ENCODE results near the gene NCR3LG1. TPM values are rescaled to one million over a fixed set of nuclear protein-coding genes. Genes with fewer than 3 reads are reported as not detected.

NCR3LG1 gene
- total RNA-seq, 1 donor from 2014 or later, result 0.21 TPM

DNA sequence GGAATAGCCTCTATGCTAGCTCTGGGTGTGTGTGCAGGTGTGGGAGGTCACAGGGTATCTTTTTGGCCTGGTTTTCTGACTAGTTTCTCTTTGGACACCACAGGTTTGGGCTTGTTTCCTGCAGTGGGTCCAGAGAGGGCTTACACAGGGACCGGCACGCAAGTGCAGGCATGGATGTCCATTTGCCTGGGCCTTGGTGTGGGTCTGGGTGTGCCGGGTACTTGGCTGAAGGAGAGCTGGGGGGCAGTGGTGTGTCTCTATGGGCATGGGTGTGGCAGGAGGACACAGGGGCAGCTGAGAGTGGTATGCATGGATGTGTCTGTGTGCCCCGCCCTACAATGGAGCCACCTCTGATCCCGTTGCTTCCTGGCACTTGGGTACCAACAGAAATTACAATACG, 44.4 kb downstream of the NCR3LG1 start:
- intact Hi-C loops (cut with DNase I), result no loop called here
- no peaks in the 10 kb centered on the region for H3K36me3 ChIP-seq
- H3K4me1 ChIP-seq, result no peaks in the 10 kb centered on the region
- no peaks in the 10 kb centered on the region for H3K9me3 ChIP-seq
- no peak for DNase-seq (ENCODE audit: low spot score in 2 of 2)
- TF ChIP-seq, protein P1, sequence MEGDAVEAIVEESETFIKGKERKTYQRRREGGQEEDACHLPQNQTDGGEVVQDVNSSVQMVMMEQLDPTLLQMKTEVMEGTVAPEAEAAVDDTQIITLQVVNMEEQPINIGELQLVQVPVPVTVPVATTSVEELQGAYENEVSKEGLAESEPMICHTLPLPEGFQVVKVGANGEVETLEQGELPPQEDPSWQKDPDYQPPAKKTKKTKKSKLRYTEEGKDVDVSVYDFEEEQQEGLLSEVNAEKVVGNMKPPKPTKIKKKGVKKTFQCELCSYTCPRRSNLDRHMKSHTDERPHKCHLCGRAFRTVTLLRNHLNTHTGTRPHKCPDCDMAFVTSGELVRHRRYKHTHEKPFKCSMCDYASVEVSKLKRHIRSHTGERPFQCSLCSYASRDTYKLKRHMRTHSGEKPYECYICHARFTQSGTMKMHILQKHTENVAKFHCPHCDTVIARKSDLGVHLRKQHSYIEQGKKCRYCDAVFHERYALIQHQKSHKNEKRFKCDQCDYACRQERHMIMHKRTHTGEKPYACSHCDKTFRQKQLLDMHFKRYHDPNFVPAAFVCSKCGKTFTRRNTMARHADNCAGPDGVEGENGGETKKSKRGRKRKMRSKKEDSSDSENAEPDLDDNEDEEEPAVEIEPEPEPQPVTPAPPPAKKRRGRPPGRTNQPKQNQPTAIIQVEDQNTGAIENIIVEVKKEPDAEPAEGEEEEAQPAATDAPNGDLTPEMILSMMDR (IDR thresholded peaks at IDR 0.05), result no peak
- H3K27me3 ChIP-seq, result no peaks in the 10 kb centered on the region
- no peak overlapping the region for H3K27ac ChIP-seq
- no peak overlapping the region for H3K4me3 ChIP-seq

DNA sequence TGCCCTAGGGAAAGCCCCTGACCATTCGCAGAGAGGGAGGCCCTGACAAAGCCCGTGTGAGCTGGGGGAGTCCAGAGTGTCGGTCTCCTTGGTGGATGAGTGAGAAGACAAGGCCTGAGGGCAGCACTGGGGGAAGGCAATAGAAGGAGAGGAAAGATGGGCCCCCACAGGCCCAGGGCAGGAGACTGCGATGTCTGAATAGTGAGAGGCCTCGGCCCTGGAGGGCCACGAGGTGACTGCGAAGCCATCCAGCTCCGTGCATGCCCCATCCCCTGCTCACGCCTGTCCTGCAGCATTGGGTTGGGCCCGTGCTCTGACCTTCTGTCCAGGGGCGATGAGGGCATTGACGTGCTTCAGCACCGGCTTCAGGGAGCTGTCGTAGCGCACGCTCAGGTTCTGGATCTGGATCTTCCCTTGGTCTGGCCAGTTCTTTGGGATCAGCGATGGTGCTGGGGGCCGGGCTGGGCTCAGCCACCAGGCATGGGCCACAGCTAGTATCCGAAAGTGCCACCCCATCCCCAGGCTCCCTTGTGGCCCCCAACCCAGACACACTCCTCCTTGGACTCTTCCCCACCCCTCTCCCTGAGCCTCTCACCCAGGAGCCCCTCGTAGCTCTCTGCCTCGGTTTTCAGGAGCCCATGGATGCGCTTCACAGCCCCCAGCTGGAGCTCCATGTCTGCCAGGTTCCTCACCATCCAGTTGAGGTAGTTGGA, 45.2 kb downstream of the NCR3LG1 start:
- H3K36me3 ChIP-seq, result no peaks in the 10 kb centered on the region
- intact Hi-C loops (cut with DNase I), result no loop called here
- TF ChIP-seq, protein P1 (IDR thresholded peaks at IDR 0.05), result no peak
- H3K27me3 ChIP-seq, result no peaks in the 10 kb centered on the region
- no peaks in the 10 kb centered on the region for H3K9me3 ChIP-seq
- H3K4me3 ChIP-seq, result no peak overlapping the region
- H3K4me1 ChIP-seq, result no peaks in the 10 kb centered on the region
- DNase-seq (ENCODE audit: low spot score in 2 of 2), result no peak
- H3K27ac ChIP-seq, result no peak overlapping the region

DNA sequence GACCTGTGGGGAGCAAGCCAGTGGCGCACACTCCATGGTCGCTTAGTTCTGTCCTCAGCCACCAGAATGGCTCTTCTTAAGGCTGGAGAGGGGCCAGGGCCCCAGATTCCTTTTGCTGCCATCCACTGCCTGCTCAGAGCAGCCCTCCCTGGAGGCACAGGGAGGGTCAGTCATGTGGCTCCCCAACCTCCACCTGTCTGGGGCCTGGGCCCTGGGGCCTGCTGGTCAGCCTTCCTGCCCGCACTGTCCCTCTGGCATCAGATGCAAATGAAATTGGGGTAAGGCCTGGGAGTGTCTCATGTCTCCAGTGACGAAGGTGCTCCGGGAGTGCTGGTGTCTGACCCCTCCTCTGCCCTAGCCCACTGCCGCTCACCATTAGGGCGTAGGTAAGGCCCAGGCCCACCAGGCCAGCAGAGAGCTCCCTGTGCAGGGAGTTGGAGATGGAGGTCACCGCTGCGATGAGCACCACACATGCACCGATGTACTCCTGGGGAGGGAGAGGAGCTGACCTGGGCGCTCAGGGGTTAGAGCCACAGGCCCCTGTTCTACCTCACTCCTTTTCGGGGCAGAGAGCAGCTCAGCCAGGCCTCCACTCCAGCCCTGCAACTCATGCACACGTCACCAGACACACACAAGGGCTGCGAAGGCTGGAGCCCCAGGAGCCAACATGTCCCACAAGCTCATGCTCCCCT, 45.9 kb downstream of the NCR3LG1 start:
- Histone ChIP-seq H3K36me3 (no peaks in the 10 kb centered on the region), H3K27ac (no peak overlapping the region), H3K9me3 (no peaks in the 10 kb centered on the region), H3K4me1 (no peaks in the 10 kb centered on the region), H3K4me3 (no peak overlapping the region), H3K27me3 (no peaks in the 10 kb centered on the region)
- TF ChIP-seq, protein P1 (IDR thresholded peaks at IDR 0.05), result no peak
- no peak for DNase-seq (ENCODE audit: low spot score in 2 of 2)
- intact Hi-C loops (cut with DNase I), result no loop called here

DNA sequence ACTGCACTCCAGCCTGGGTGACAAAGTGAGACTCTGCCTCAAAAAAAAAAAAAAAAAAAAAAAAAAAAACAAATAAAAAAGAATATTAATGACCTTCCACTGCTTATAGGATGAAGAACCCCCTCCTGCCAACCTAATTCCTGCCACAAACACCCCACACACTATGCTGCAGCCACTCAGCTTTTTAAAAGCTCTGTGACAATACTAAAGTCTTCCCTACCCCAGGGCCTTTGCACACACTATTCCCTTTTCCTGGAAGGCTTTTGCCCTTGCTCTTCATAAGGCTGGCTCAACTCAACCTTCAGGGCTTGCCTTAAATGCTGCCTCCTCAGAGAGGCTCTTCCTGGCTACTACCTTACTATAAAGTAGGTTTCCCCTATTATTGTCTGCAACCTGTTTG, 47.6 kb downstream of the NCR3LG1 start:
- no peak overlapping the region for H3K27ac ChIP-seq
- no peak overlapping the region for H3K4me3 ChIP-seq
- no peaks in the 10 kb centered on the region for H3K27me3 ChIP-seq
- intact Hi-C loops (cut with DNase I), result no loop called here
- no peak for DNase-seq (ENCODE audit: low spot score in 2 of 2)
- H3K36me3 ChIP-seq, result no peaks in the 10 kb centered on the region
- TF ChIP-seq, protein P1 (IDR thresholded peaks at IDR 0.05), result no peak
- no peaks in the 10 kb centered on the region for H3K9me3 ChIP-seq
- no peaks in the 10 kb centered on the region for H3K4me1 ChIP-seq

DNA sequence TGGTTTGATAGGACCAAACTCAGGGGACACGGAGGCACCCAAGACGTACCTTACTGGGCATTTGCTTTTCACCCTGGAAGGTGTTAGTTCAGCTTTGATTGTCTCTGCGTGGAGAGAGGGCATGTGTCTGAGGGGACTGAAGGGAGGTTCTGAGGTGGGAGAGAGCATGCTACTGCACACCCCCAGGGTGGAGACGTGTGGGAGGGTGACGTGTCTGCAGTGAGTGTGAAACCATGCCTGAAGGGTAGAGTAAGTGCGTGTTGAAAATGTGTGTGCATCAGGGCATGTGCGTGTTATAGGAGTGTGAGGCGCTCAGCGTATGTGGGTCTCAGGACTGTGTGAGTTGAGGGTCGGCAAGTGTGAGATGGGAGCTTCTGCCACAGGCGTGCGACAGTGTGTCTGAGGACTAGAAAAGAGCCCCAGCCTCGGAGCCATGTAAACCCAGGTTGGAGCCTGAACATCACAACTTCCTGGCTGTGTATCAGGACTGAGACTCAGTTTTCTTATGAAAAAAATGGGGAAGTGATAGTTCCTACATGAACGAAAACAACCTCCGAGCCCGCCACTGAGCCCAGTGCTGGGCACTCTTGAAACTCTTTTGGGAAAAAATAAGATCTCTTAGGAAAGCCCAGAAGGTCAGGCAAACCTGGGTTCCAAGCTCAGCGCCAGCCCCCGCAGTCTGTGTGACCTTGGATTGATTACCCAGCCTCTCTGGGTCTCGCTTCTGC, 48.6 kb downstream of the NCR3LG1 start:
- Histone ChIP-seq H3K4me1 (no peaks in the 10 kb centered on the region), H3K4me3 (no peak overlapping the region), H3K27ac (no peak overlapping the region), H3K36me3 (no peaks in the 10 kb centered on the region), H3K27me3 (no peaks in the 10 kb centered on the region), H3K9me3 (no peaks in the 10 kb centered on the region)
- no peak for DNase-seq (ENCODE audit: low spot score in 2 of 2)
- TF ChIP-seq, protein P1 (IDR thresholded peaks at IDR 0.05), result no peak
- intact Hi-C loops (cut with DNase I), result no loop called here
